Activated effector memory CD4-positive, alpha-beta T cell treated with anti-CD3 and anti-CD28 coated beads, Interleukin-2, amount 50 U/mL, for 16 hours (primary cell): ENCODE data around the gene EML1.

Experiments used
- DNase-seq: peaks from one replicate; pipeline ENCODE4 v3.0.0-alpha.2; 2020

The EML1 gene

DNA sequence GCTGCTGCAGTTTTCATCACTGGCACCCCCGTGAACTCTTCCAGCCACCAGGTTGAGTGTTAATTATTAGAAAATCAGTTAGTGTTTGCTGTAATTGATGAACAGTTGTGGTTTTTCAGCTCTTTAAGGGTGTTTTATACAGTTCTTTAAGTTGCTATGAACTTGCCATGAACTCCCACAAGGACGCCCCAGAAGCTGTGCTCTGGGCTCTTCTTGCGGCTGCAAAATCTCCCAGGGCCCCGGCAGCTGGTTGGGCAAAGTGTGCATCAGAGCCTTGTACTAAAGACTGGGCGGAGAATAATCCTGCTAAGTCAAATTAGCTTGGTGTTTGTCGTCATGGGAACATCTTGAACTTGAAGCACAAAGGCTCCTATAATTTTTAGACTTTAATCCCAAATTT lies 82.2 kb downstream of the EML1 start:
- DNase-seq = no peak

DNA sequence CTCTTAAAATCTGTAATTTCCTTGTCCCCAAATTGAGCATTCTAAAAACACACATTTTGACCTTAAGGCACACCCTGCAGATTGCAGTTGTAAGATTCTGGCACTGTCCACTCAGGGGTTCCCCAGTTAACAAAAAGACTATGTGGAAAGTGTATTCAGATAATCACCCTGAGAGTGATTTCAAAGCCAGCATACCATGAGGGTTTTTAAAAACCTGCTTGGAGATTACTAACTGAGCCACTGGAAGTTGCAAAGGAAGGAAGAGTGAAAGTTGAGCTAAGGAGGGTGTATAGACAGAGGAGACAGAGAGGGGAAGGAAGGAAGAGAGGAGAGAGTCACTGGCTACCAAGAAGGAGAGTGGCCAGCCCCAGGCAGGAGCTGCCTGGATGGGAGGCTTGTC lies 82.6 kb downstream of the EML1 start:
- no peak for DNase-seq

DNA sequence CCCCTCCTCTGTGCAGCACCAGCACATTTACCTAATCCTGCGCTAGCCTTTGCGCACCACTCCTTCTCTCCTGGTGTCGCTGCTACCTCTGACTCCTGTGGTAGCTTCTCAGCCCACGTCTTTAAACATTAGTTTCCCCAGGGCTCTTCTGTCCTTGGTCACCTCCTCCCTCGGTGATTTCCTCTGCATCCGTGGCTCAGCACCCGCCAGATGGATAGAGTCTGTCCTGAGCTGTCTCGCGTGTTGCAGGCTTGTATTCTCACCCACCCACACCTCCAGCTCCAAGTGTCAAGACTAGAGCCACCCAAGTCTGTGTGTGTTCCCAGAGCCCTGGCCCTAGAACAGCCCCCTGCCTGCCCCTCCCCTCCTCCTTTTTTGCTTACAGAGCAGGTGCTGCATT lies 83.2 kb downstream of the EML1 start:
- DNase-seq = no peak

DNA sequence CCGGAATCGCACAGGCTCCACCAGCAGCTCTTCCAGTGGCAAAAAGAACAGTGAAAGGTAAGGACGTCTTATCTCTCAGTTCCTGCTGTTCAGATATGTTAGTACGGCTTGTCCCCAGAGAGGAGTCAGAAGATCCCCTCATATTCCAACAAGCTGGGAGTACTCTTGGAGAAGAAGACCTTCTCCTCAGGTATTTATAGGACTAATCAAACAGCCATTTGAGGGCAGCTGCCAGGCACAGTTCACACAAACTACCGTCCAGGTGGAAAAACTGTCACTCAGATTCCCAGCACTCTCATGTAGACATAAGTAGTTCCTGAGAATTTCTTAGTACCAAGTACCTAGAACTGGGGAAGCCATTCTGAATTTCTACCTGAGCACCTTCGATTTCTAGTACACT lies 85.3 kb downstream of the EML1 start:
- no peak for DNase-seq

DNA sequence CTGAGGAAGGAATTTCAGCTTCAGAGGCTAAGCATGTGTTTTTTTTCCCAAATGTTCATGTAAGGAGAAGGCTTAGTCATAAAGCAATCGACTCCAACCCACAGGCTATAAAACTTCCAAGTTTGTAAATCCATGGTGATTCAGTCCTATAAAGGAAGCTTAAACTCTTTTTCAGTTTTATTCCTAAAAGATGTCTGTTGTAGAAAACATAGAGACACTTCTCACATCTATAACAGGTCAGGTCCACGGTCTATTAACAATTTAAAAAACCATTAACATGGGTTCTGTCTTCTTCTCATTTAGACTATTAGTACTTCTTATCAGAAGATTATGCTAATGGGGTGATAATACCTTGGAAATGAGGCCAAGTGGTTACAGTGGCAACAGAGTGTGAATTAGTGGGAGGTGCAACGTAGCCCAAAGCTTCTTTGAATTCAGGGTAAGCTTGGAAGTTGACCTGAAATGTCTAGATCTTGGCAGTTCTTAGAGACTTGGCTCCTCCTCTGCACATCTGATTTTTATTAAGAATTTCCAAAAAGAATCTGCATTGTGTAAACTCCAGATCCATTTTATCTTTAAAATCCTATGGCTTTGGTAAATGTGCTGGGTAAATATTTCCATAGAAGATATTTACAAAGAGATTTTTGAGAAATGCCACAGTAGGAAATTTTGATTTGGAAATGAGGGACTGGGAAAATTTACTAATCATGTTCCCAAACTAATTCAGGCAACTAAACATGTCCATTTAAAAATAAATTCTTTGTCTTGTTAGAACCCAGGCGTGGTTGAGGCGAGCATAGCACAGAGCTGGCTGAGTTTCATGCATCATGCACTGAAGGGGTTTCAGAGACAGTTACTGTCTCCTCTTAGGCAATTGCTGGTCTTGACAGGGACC lies 86.4 kb downstream of the EML1 start:
- DNase-seq = no peak

DNA sequence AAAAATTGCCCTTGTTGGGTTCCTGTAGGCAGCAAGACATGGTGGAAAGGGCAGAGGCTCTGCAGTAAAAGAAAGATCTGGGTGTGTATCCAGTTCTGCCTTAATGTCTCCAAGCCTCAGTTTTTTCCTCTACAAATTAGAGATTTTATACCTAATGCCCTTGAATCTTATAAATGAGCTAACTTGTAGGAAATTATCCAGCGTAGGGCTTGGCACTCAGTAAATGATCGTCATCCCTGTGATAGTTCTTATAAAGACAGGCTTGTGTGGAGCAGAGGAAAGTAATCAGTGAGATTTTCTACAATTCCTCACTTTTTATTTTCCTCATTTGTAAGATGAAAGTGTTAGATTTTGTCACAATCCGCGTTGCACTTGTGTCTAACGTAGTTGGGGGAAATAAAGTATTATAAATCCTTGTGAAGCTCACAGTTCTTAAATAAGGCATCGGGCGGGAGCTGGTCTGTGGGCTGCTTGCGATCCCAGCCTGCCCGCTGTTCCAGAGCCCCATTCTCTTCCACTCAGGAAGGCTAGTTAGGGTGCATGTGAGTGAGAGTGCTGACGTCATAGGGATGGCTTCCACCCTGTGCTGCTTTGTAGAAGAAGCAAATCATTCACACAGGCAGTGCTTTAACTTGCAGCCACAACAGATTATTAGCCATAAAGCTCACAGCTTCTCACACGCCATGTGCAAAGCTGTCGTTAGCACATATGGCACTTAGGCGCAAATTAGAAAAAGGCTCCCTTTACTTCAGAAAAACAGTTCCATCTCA lies 87.6 kb downstream of the EML1 start:
- no peak for DNase-seq

DNA sequence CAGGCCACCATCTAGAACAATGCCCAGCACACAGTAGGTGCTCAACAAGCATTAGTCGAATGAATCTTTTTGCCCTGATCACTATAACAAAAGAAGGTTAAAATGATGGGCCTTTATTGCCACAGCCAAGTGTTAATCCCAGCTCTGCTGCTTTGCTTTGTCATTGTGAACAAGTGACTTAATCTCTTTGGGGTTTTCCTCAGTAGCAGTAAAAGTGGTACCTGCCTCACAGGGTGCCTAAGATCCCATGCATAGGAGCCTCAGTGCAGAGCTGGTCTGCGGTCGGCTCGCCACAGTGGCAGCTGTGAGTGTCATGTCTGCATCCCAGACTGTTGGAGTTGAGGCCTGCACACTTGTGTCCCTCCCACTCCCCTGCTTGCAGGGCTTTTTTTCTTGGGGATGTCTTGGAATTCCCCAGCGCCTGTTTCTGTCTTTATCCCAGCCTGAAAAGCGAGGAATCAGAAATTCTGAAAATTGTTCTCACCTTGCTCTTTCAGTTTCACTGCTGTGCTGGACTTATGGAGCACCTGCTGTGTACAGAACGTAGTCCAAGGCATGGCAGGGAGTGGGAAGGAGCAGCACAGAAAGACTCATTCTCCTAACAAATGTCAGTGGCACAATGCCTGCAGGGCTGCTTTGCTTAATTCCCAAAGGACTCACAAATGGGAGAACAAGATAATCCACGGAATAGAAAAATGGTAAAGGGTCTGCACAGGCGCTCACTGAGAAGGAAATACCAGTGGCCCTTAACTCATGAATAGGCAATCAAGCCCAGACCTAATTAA lies 90.8 kb downstream of the EML1 start:
- DNase-seq = no peak

DNA sequence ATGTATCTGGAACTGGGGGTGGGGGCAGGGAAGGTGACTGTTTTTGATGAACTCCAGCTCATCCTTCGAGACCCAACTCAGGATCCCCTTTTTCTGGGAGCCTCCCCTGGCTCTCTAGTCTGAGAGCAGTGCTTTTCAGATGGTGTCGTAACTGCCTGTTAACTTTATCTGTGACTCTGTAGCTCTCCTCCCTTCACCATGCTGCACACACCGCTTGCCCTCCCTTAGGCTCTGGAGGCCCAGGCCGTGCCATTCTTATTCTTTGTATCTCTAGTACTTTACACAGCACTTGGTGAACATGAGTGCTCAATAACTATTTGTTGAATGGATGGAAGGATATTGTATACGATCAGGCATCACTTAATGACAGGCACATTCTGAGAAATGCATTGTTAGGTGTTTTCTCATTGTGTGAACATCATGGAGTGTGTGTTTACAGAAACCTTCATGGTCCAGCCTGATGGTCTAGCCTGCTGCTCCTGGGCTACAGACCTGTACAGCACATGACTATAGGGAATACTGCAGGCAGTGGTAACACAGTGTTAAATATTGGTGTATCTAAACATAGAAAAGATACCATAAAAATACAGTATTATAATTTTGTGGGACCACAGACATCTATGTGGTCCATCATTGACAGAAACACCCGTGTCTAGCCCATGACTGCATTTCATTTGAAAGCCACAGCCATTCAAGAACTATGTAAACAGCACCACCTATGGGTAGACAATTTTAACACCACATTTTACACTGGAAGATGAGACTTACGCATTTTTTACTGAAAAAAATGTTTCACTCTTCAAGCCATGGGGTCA lies 91.8 kb downstream of the EML1 start:
- DNase-seq = no peak

DNA sequence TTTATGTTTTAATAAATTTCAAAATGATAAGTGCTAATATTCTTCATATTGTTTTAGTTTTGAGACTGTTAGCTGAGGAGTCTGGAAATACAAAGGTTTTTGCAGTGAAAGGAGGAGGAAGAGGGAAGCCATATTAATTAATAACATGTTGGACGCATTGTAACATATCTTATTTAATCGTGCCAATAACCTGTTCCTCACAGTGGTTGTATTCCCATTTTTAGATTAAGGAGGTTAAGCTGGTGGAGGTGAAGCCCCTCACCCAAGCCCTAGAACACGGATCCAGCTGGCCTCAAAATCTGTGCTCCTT lies 92.4 kb downstream of the EML1 start:
- no peak for DNase-seq

DNA sequence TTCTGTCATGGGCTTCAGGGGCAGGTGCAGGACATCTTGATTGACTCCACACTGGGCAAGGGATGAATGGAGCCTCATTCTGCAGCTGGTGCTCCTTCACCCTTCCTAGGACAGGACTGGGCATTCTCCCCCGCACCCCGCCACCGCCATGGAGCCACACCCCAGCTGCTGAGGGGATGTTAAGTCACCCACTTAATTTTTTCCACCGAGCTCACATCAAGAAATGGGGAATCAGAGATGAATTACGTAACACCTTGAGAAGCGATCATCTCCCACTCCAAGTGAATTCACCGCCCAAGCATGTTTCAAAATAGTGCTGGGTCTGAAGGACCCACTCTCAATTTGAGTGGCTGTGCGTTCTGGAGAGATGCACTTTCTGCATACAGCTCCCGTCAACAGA lies 94.2 kb downstream of the EML1 start:
- no peak for DNase-seq

DNA sequence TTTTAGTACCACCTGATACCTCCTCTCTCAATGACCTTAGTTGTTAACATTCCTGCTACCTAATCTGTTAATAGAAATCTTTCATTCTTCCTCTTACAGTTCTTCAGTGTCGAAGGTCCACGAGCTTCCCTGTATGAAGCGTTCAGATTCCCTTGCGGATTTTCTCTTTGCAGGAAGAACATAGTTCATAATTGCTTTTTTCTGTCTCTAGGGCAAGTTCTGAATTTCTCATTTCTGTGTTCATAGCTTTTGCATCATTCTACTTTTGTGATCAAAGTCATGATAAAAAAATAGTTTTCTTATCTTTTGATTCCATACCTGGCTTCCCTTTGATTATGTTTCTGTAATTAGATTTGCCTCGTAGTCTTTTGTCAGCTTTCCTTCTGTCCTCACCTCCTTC lies 94.9 kb downstream of the EML1 start:
- DNase-seq = no peak

DNA sequence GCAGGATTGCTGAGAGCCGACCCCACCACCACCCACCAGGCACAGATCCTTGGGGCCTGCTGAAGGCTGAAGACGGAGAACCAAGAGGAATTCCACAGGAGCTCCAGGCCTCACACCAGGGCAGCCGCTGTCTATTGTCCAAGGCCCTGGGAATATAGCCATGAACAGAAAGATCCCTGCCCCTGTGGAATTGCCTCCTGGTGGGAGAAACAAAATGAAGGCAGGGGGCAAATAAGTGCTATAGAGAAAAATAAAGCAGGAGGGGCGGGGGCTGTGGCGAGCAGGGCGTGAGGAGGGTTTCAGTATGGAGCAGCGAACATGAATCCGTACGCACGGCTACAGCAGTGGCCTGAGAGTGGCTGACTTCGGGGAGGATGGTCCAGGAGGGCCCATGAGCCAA lies 96.1 kb downstream of the EML1 start:
- no peak for DNase-seq

DNA sequence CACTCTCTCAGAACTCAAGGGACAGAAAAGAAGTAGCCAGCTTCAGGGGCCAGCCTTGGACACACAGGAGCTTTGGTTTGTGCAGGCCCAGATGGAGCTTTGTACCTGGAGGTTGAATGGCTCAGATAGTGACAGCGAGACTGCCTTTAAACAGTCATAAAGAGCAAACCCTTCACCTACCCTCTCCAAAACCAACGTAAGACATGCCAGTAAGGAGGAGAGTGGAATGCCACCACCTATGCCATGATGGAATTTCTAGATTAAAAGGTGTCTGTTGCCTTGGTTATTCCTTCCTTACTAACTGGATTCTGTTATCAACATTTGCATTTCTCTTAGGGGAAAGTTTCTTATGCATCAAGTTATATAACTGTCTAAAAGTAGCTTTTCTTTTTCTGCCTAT lies 98.1 kb downstream of the EML1 start:
- no peak for DNase-seq

DNA sequence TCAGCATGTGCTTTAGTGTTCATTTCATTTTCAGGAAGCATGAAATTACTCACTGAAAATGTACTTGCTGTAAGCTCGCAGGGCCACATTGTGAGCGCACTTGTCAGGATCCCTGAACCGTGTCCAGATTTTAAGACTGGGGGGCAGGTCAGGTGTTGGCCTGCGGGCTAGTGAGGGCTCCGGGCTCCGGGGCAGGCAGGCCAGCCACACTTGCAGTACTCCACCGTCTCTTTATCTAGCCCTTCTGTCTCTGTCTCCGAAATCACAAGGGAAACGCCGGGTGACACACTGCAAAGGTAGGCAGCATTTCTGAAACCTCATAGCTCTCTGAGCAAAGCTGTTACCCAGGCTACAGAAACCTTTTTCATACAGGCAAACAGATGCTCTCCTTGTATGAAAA lies 98.7 kb downstream of the EML1 start:
- DNase-seq = no peak

DNA sequence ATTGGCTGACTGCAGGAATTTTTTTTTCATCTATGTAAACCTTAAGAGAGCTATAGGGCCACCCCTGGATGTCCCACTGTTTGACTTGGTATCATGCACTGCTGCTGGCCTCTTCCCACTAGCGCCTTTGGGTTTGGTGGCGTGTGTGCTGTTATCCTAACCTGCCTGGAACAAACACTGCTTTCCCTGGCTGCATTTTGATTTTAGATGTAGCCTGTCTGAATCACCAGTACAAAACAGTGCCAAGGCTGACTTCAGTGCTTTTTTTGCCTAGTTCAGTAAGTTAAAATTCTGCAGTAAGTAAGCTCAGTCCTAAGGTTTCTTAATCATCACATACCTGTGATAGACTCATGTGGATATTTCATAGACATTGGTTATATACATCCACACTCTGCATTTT lies 99.2 kb downstream of the EML1 start:
- DNase-seq = no peak

DNA sequence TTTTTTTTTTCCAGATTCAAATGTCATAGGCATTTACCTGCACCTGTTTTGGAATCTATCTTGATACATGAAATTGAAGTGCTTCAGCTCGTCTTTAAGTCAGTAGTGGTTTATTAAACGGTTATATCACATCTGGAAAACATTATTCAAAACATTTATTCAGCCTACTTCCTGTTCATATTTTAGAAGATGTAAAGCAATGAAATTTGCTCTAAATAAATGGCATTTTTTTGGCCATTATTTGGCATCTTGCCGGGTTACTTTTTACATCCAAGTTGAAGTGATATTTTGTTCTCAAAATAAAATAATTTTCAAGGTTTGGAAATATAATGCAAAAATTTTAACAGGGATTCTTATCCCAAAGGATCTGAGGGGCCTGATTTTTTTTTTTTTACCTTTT lies 103.1 kb downstream of the EML1 start:
- no peak for DNase-seq

DNA sequence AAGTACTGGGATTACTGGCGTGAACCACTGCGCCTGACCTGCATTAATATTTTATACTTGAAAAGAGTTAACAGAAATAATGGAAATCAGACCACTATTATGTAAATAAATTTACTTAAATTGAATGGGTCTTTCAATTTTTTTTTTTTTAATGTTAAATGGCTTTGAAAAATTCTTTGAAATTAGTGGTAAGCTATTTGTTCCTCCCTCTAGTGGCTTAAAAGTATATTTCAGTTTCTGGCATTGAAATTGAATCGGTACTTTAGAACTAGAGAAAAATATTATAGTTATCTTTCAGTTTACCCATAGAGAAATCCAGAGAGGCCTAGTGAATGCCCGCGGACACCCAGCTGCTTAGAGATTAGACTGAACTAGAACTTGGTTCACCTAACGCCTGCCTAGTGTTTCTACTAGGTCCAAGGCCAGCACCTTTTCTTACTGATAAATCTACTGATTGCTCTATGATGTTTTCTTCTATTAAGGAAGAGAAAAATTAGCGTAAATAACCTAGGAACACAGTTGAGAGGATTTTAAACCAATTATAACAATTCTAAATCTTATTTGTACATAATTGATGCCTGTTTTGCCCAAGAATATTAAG lies 106.5 kb downstream of the EML1 start:
- DNase-seq = no peak

DNA sequence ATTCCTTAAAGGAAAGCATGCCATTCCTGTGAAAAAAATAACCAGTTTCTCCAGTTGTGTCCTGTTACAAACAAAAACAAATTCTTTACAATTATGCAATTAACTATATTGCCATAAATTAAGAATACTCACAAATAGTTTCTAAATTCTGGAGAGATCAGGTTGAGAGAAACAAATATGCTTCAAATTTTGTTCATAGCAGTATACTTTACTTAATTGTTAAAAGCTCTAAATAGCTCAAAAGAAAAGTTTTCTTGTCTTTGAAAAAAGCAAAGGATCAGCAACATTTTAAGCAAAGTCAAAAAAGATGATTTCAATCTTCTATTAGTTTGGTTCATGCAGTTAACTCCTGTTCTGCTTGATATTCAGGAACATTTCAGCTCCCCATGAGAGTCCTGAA lies 109.7 kb downstream of the EML1 start:
- DNase-seq = no peak

DNA sequence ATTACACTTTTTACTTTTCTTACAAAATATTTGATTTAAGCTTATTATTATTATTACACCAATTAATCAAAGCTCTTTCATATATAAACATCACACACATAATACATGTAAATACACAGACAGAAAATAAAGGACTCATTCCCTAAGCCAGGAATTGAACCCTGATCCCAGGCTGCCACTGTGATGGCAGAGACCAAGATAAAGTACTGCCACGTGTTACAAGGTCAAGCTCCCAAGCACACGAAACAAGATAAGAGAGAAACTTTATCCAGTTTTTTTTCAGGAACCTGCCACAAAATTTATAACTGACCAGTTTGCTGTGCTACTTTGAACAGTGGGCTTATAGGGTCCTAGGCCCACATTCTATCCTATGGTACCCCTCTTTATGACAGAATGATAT lies 111.3 kb downstream of the EML1 start:
- no peak for DNase-seq

DNA sequence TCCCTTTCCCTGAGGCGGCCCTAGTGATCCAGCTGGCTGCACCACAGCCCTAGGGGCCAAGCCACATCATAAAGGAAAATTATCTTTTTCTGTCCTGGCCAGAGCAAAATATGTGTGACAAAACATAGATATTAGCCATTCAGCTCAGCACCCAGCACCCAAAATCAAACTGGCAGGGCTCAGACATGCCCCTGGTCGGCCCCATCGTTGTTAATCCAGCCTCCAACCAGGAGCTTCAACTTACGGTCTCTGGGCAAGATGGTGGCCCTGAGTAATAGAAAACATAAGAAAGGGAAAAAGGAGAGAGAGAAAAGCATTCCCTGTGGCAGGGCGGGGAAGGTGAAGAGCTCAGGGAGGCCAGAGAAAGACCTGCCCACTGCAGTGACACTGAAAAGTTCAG lies 111.9 kb downstream of the EML1 start:
- DNase-seq = no peak

DNA sequence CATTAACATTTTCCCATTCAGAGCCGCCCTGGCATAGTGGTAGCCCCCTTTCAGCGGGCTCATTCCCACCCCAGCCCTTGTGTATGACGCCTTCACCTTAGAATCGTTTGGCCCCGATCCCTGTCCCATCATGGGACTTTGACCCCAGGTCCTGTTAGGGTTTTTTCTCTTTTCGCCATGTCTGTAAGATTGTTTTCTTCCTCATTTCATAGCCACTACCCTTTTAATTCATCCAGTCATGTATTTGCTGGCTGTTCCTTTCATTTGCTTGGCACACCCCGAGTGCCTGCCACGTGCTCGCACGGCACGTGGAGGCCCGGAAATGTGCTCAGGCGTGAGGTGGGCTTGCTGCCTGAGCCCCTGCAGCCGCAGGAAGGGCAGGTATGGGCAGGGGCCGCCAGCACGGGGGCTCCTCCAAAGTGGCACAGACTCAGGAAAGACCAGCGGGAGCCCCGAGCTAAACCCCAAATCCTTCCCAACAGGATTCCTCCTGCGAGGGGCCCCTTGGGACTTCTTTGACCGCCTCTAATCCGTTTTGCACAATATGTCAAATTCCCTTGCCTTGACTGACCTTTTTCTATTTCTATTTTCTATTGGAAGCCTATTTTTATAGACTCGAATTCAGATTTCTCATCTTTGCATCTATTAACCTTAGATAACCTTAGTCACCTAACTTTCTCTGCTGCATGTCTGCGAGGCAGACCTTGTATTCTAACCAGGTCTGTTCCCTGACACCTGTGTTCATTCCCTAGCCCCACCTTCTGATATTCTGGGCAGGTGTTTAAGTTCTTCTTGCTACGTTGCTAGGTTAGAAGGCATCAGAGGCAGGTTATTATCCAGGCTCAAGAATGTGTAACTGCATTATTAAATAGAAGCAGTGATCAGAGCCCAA lies 114.8 kb downstream of the EML1 start:
- DNase-seq = no peak
